ENCODE results near the gene M6PR.
"Not testable (repeated sequence)": the region's sequence is repeated elsewhere in the genome, so short reads cannot be mapped to it uniquely, and the experiment has no call there.

Gene M6PR

DNA sequence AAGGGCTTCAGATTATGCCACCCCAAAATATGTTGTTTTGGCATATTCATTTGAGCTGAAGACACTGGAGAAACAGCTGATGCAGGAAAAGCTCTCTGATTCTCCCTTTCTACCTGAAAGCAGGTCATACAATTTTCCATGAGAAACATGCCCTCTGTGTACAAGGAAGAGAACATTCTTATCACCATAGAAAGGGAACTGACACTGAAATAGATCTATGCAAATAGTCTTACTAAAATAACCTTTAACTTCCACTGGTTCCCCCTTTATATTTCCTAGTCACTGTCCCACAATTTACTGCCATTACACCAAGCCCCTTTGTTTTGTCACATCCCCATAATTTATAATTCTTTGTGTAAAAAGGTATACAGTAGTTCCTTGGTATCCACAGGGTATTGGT lies 44.8 kb downstream of the M6PR start:
- Mint-ChIP-seq H3K27me3 (ENCODE audit: low read depth) (no peaks in the 10 kb centered on the region), H3K4me3 (no peak overlapping the region), H3K9me3 (peaks cover 3% of the 10 kb centered on the region), H3K4me1 (peaks cover 20% of the 10 kb centered on the region), H3K36me3 (ENCODE audit: low read depth) (no peaks in the 10 kb centered on the region), H3K27ac (no peak overlapping the region)
- TF ChIP-seq, protein P1, sequence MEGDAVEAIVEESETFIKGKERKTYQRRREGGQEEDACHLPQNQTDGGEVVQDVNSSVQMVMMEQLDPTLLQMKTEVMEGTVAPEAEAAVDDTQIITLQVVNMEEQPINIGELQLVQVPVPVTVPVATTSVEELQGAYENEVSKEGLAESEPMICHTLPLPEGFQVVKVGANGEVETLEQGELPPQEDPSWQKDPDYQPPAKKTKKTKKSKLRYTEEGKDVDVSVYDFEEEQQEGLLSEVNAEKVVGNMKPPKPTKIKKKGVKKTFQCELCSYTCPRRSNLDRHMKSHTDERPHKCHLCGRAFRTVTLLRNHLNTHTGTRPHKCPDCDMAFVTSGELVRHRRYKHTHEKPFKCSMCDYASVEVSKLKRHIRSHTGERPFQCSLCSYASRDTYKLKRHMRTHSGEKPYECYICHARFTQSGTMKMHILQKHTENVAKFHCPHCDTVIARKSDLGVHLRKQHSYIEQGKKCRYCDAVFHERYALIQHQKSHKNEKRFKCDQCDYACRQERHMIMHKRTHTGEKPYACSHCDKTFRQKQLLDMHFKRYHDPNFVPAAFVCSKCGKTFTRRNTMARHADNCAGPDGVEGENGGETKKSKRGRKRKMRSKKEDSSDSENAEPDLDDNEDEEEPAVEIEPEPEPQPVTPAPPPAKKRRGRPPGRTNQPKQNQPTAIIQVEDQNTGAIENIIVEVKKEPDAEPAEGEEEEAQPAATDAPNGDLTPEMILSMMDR (IDR thresholded peaks at IDR 0.05; ENCODE audit: unreplicated experiment in 3 of 3) = no peak

- no peaks in the 10 kb centered on the region for H3K36me3 Mint-ChIP-seq (ENCODE audit: low read depth)
- no peak overlapping the region for H3K27ac Mint-ChIP-seq
- H3K27me3 Mint-ChIP-seq (ENCODE audit: low read depth) = no peaks in the 10 kb centered on the region
- TF ChIP-seq, protein P1 (IDR thresholded peaks at IDR 0.05; ENCODE audit: unreplicated experiment in 3 of 3) = no peak
- H3K9me3 Mint-ChIP-seq = peaks cover 3% of the 10 kb centered on the region
- H3K4me3 Mint-ChIP-seq = no peak overlapping the region
- H3K4me1 Mint-ChIP-seq = peaks cover 20% of the 10 kb centered on the region
Measured at GRCh38 chr12:8903646-8904045, 45.8 kb downstream of the M6PR start.

DNA sequence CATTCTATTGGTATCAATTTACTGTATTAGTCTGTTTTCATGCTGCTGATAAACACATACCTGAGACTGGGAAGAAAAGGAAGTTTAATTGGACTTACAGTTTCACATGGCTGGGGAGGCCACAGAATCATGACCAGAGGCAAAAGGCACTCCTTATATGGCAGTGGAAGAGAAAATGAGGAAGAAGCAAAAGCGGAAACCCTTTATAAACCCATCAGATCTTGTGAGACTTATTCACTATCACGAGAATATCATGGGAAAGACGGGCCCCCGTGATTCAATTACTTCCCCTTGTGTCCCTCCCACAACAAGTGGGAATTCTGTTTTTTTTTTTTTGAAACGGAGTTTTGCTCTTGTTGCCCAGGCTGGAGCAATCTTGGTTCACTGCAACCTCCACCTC lies 46.7 kb downstream of the M6PR start:
- not testable (repeated sequence) for H3K27ac Mint-ChIP-seq; H3K27me3 Mint-ChIP-seq (ENCODE audit: low read depth); H3K36me3 Mint-ChIP-seq (ENCODE audit: low read depth); H3K9me3 Mint-ChIP-seq; H3K4me3 Mint-ChIP-seq
- H3K4me1 Mint-ChIP-seq = peaks cover 20% of the 10 kb centered on the region

GRCh38 chr12:8899830-8900229 lies 49.6 kb downstream of the M6PR start:
- Mint-ChIP-seq H3K27me3 (ENCODE audit: low read depth) (no peaks in the 10 kb centered on the region), H3K4me1 (no peaks in the 10 kb centered on the region), H3K36me3 (ENCODE audit: low read depth) (no peaks in the 10 kb centered on the region), H3K9me3 (peaks cover 3% of the 10 kb centered on the region), H3K4me3 (no peak overlapping the region), H3K27ac (no peak overlapping the region)
- TF ChIP-seq, protein P1 (IDR thresholded peaks at IDR 0.05; ENCODE audit: unreplicated experiment in 3 of 3) = no peak

GRCh38 chr12:8897081-8897480 lies 52.4 kb downstream of the M6PR start:
- no peak overlapping the region for H3K4me3 Mint-ChIP-seq

GRCh38 chr12:8894986-8895385 lies 54.5 kb downstream of the M6PR start:
- H3K36me3 Mint-ChIP-seq (ENCODE audit: low read depth) = no peaks in the 10 kb centered on the region
- no peaks in the 10 kb centered on the region for H3K4me1 Mint-ChIP-seq
- H3K4me3 Mint-ChIP-seq = no peak overlapping the region
- TF ChIP-seq, protein P1 (IDR thresholded peaks at IDR 0.05; ENCODE audit: unreplicated experiment in 3 of 3) = no peak
- no peaks in the 10 kb centered on the region for H3K27me3 Mint-ChIP-seq (ENCODE audit: low read depth)
- no peak overlapping the region for H3K27ac Mint-ChIP-seq
- H3K9me3 Mint-ChIP-seq = no peaks in the 10 kb centered on the region

More at GRCh38 chr12:8897081-8897480, 52.4 kb downstream of the M6PR start:
- Mint-ChIP-seq H3K27me3 (ENCODE audit: low read depth) (no peaks in the 10 kb centered on the region), H3K27ac (no peak overlapping the region), H3K9me3 (no peaks in the 10 kb centered on the region), H3K36me3 (ENCODE audit: low read depth) (no peaks in the 10 kb centered on the region), H3K4me1 (no peaks in the 10 kb centered on the region)
- TF ChIP-seq, protein P1 (IDR thresholded peaks at IDR 0.05; ENCODE audit: unreplicated experiment in 3 of 3) = no peak
